ENCODE measurements around the gene DYRK4.

Gene DYRK4

DNA sequence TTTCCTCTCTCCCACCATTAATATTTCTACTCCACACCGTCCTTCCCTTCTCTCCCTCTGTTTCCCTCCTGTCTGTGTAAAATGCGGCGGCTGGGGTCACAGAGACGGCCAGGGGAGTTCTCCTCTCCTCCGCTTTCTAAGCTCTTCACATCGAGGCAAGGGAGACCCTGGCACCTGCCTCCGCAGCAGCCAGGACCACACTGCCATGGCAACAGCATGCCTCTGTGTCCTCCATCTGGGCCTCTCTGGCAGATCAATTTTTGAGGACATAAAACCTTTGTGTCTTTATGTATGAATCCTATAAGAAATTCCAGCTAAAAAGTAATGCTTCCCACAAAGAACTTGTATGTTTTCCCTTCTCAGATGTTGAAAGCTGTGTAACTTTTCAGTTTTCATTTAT lies 41.4 kb downstream of the DYRK4 start:
- Histone ChIP-seq H3K27me3 (ENCODE audit: insufficient read depth, poor library complexity, severe bottlenecking) (no peaks in the 10 kb centered on the region), H3K27ac (replicated peaks) (no peak overlapping the region), H3K4me3 (replicated peaks; ENCODE audit: insufficient read depth, low read length) (no peak overlapping the region)
- no peak for DNase-seq (ENCODE audit: low read depth in 1 of 2, low spot score in 1 of 2)
- TF ChIP-seq POLR2AphosphoS5 (IDR thresholded peaks at IDR 0.05; ENCODE audit: low read depth), result no peak
- TF ChIP-seq SPI1 (IDR thresholded peaks at IDR 0.05; ENCODE audit: borderline replicate concordance, low read depth), result no peak
- TF ChIP-seq, protein P1, sequence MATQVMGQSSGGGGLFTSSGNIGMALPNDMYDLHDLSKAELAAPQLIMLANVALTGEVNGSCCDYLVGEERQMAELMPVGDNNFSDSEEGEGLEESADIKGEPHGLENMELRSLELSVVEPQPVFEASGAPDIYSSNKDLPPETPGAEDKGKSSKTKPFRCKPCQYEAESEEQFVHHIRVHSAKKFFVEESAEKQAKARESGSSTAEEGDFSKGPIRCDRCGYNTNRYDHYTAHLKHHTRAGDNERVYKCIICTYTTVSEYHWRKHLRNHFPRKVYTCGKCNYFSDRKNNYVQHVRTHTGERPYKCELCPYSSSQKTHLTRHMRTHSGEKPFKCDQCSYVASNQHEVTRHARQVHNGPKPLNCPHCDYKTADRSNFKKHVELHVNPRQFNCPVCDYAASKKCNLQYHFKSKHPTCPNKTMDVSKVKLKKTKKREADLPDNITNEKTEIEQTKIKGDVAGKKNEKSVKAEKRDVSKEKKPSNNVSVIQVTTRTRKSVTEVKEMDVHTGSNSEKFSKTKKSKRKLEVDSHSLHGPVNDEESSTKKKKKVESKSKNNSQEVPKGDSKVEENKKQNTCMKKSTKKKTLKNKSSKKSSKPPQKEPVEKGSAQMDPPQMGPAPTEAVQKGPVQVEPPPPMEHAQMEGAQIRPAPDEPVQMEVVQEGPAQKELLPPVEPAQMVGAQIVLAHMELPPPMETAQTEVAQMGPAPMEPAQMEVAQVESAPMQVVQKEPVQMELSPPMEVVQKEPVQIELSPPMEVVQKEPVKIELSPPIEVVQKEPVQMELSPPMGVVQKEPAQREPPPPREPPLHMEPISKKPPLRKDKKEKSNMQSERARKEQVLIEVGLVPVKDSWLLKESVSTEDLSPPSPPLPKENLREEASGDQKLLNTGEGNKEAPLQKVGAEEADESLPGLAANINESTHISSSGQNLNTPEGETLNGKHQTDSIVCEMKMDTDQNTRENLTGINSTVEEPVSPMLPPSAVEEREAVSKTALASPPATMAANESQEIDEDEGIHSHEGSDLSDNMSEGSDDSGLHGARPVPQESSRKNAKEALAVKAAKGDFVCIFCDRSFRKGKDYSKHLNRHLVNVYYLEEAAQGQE (IDR thresholded peaks at IDR 0.05; ENCODE audit: insufficient replicate concordance, low read depth), result no peak
- no peak for TF ChIP-seq GABPA (IDR thresholded peaks at IDR 0.05; ENCODE audit: low read depth)

DNA sequence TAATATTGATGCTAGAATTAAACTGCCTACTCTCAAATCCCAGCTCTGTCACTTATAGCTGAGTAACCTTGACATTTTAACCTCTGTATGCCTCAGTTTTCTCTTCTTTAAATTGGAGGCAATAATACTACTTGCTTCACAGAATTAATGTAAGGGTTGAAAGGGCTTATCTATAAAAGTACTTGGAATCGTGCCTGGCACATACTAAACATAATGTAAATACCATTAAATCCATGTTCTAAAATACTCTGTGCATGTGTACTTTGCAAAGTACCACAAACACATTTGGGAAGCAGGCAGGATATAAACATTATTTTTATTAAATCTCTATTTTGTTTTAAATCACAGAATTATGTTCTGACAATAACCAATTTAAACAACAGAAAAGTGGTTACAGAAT lies 41.9 kb downstream of the DYRK4 start:
- TF ChIP-seq POLR2AphosphoS5 (IDR thresholded peaks at IDR 0.05; ENCODE audit: low read depth), result no peak
- no peak overlapping the region for H3K4me3 ChIP-seq (replicated peaks; ENCODE audit: insufficient read depth, low read length)
- no peak for DNase-seq (ENCODE audit: low read depth in 1 of 2, low spot score in 1 of 2)
- no peaks in the 10 kb centered on the region for H3K27me3 ChIP-seq (ENCODE audit: insufficient read depth, poor library complexity, severe bottlenecking)
- no peak overlapping the region for H3K27ac ChIP-seq (replicated peaks)

DNA sequence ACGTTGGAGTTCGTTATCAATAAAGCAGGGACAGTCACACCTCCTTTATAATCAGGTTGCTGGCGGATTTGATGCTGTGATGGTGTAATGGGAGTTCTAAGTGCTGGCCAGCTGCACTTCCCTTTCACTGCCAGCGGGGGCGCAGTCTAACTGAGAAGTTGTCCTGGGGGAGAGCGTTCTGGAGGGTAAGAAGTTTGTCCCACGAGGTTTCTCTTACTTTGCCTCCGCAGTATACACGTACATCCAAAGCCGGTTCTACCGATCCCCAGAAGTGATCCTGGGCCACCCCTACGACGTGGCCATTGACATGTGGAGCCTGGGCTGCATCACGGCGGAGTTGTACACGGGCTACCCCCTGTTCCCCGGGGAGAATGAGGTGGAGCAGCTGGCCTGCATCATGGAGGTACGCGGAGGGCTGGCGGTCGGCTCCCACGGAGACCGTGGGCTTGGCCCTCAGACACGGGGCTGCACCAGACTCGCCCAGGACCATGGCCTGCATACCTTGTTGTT lies 42.7 kb downstream of the DYRK4 start:
- Histone ChIP-seq H3K27me3 (ENCODE audit: insufficient read depth, poor library complexity, severe bottlenecking) (no peaks in the 10 kb centered on the region), H3K27ac (replicated peaks) (peak overlapping the region; percentile 65), H3K4me3 (replicated peaks; ENCODE audit: insufficient read depth, low read length) (peak overlapping the region; percentile 91)
- peak; percentile 62 to 88 for DNase-seq (ENCODE audit: low read depth in 1 of 2, low spot score in 1 of 2)
- TF ChIP-seq SPI1 (IDR thresholded peaks at IDR 0.05; ENCODE audit: borderline replicate concordance, low read depth) (peak; percentile 86), POLR2AphosphoS5 (IDR thresholded peaks at IDR 0.05; ENCODE audit: low read depth) (peak; percentile 42), GABPA (IDR thresholded peaks at IDR 0.05; ENCODE audit: low read depth) (no peak)
- TF ChIP-seq, protein P2, sequence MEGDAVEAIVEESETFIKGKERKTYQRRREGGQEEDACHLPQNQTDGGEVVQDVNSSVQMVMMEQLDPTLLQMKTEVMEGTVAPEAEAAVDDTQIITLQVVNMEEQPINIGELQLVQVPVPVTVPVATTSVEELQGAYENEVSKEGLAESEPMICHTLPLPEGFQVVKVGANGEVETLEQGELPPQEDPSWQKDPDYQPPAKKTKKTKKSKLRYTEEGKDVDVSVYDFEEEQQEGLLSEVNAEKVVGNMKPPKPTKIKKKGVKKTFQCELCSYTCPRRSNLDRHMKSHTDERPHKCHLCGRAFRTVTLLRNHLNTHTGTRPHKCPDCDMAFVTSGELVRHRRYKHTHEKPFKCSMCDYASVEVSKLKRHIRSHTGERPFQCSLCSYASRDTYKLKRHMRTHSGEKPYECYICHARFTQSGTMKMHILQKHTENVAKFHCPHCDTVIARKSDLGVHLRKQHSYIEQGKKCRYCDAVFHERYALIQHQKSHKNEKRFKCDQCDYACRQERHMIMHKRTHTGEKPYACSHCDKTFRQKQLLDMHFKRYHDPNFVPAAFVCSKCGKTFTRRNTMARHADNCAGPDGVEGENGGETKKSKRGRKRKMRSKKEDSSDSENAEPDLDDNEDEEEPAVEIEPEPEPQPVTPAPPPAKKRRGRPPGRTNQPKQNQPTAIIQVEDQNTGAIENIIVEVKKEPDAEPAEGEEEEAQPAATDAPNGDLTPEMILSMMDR (IDR thresholded peaks at IDR 0.05; ENCODE audit: insufficient read depth, low read length), result peak; percentile 98
- TF ChIP-seq, protein P1 (IDR thresholded peaks at IDR 0.05; ENCODE audit: insufficient replicate concordance, low read depth), result peak; percentile 26

DNA sequence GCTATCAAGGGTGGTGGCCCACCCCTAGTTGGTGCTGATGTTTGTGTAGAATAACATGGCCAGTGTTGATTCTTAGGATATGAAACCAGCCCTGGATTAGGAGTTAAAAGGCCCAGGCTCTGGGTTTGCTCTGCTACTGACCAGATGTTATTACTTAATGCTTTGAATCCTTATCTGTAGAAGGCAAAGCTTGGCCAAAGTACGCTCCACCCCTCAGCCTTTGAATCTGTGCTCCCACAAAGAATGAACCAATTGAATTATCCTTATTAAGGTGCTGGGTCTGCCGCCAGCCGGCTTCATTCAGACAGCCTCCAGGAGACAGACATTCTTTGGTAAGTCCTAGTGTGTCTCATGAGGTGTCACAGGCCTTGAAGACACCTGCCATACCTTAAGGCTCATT lies 45.0 kb downstream of the DYRK4 start:
- Histone ChIP-seq H3K27me3 (ENCODE audit: insufficient read depth, poor library complexity, severe bottlenecking) (no peaks in the 10 kb centered on the region), H3K27ac (replicated peaks) (no peak overlapping the region), H3K4me3 (replicated peaks; ENCODE audit: insufficient read depth, low read length) (no peak overlapping the region)
- no peak for DNase-seq (ENCODE audit: low read depth in 1 of 2, low spot score in 1 of 2)
- TF ChIP-seq POLR2AphosphoS5 (IDR thresholded peaks at IDR 0.05; ENCODE audit: low read depth) (no peak), SPI1 (IDR thresholded peaks at IDR 0.05; ENCODE audit: borderline replicate concordance, low read depth) (no peak), GABPA (IDR thresholded peaks at IDR 0.05; ENCODE audit: low read depth) (no peak)
- TF ChIP-seq, protein P1 (IDR thresholded peaks at IDR 0.05; ENCODE audit: insufficient replicate concordance, low read depth), result no peak
- TF ChIP-seq, protein P2 (IDR thresholded peaks at IDR 0.05; ENCODE audit: insufficient read depth, low read length), result no peak
